ENCODE data around the gene PDE4D. TPM values are rescaled to one million over a fixed set of nuclear protein-coding genes. Genes with fewer than 3 reads are reported as not detected.

PDE4D gene
- total RNA-seq, 4 donors from 2014 or later, result 6.7 to 21.0 (median 15.0) TPM

DNA sequence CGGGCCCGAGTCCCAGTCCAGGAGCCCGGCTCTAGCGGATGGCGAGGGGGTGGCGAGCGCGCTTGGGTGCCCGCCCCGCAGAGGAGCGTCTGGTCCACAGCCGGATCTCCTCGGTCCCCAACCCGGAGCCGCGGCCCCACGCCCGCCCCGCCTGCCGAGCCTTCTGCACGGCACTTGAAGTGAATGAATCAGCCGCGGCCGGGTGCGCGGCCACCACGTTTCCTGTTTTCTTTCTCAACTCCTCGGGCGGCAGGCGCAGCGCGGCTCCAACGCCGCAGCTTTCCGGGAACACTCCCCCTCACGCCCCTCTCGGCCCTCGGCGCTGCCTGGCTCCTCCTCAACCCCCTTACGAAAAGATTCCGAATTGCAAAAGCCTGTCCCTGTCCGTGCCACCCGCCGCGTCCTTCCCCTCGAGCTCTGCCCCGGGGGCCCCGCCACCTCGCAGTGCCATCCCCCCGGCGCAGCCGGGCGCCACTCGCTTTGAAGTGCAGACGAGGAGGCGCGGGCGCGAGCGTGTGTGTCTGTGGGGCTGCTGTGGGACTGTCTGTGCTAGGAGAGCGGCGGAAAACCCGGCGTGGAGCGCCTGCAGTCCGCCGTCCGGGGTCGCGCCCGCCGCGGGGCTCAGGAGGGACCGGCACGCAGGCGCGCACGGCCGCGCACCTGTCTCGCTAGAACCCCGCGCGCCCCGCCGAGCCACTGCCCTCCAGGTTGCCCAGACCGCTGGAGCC lies 854.1 kb downstream of the PDE4D start:
- 0 to 1% methylated on average over 48 to 74 of the region's 87 CpGs for WGBS, 2 donors
- intact Hi-C loops (cut with DNase I; ENCODE audit: low total_unique reads), result no loop called here
- TF ChIP-seq POLR2A (IDR thresholded peaks at IDR 0.05), result no peak
- TF ChIP-seq, protein P1, sequence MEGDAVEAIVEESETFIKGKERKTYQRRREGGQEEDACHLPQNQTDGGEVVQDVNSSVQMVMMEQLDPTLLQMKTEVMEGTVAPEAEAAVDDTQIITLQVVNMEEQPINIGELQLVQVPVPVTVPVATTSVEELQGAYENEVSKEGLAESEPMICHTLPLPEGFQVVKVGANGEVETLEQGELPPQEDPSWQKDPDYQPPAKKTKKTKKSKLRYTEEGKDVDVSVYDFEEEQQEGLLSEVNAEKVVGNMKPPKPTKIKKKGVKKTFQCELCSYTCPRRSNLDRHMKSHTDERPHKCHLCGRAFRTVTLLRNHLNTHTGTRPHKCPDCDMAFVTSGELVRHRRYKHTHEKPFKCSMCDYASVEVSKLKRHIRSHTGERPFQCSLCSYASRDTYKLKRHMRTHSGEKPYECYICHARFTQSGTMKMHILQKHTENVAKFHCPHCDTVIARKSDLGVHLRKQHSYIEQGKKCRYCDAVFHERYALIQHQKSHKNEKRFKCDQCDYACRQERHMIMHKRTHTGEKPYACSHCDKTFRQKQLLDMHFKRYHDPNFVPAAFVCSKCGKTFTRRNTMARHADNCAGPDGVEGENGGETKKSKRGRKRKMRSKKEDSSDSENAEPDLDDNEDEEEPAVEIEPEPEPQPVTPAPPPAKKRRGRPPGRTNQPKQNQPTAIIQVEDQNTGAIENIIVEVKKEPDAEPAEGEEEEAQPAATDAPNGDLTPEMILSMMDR (IDR thresholded peaks at IDR 0.05), result no peak
- H3K4me3 ChIP-seq (ENCODE audit: low read depth, poor library complexity, severe bottlenecking), result peak overlapping the region; percentile 49
- peak; percentile 73 to 97 for DNase-seq (ENCODE audit: low spot score in 2 of 2)

DNA sequence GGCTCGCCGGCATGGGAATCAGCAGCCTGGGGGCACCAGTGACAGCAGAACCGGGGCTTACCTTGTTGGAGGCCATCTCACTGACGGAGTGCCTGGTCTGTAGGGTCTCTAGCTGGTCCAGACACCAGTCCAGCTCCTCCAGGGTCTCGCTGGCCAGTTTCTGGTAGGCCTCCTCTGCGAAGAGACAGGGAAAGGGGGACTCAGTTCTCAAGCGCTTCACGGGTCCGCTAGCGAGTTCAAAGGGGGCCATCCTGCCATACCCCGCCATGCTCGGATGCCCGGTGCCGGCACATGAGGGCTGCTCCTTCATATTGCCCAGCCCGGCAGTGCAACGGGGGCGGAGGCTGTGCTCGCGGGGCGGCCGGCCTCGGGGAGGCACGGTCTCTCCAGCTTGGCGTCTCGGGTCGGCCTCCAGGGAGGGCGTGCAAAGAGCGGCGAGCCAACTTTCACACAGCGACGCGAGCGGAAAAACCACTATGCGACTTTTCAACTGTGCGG lies 854.7 kb downstream of the PDE4D start:
- H3K4me3 ChIP-seq (ENCODE audit: low read depth, poor library complexity, severe bottlenecking), result peak overlapping the region; percentile 49
- intact Hi-C loops (cut with DNase I; ENCODE audit: low total_unique reads), result no loop called here
- TF ChIP-seq, protein P1 (IDR thresholded peaks at IDR 0.05), result no peak
- TF ChIP-seq POLR2A (IDR thresholded peaks at IDR 0.05), result no peak
- DNase-seq (ENCODE audit: low spot score in 2 of 2), result no peak
- 6 to 10% methylated on average over 17 to 35 of the region's 35 CpGs for WGBS, 2 donors

DNA sequence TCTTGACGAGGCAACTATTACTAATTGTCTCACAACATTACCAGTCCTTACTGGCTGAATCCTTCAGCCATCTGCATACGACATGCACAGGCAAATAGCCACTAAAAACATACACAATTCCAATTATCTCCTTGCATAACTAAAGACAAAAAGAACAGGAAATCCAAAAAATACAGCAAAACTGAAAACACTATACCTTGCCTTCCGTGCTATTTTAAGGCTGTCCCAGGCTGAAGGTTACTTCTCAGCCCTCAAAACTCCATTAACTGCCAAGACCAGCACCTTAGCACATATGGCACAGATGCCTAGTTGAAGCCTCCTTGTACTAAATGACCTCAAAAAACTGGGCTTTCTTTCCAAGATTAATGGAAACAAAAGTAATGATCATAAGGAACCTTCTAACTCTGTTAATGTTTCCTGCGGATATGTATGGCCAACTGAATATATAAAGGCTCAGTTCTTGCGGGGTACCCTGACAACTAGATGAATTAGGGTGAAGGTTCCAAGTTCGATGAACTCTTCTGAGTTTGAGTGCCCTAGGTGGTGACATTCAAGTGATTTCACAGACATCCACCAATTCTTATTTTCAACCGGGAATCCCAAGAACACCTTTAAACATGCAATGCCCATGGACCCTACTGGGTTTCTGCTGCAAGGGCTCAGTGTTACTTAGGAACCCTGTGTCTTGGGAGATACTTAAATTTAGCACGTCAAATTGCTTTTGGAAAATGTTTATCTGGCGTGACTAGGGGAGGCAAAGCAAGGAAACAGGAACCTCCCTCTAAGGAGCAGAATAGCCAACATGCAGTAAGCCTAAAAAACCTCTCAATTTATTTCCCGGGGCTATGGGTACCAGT lies 855.4 kb downstream of the PDE4D start:
- H3K4me3 ChIP-seq (ENCODE audit: low read depth, poor library complexity, severe bottlenecking), result no peak overlapping the region
- WGBS, 2 donors, result 61 to 71% methylated on average over 10 of the region's 10 CpGs
- no peak for DNase-seq (ENCODE audit: low spot score in 2 of 2)
- intact Hi-C loops (cut with DNase I; ENCODE audit: low total_unique reads), result no loop called here
- TF ChIP-seq, protein P1 (IDR thresholded peaks at IDR 0.05), result no peak
- TF ChIP-seq POLR2A (IDR thresholded peaks at IDR 0.05), result no peak

DNA sequence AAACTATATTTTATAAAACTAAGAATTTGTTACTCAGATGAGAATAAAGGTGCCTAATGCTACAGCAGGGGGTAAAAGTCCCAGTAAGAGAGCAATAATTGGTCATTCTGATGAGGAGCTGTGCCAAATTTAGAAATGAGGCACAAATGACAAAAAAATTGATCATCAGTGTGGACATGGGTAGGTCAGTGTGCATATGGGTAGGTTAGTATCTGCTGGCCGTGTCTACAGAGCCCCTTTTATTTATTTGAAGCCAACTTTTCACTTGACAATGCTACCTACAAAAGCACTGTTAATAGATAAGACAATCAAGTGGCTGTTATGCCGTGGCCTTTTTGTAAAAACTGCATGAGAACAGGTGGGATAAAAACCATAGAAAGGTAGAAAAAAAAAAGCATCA lies 856.1 kb downstream of the PDE4D start:
- intact Hi-C loops (cut with DNase I; ENCODE audit: low total_unique reads), result no loop called here
- H3K4me3 ChIP-seq (ENCODE audit: low read depth, poor library complexity, severe bottlenecking), result no peak overlapping the region
- TF ChIP-seq POLR2A (IDR thresholded peaks at IDR 0.05), result no peak
- WGBS, 2 donors, result 85 to 91% methylated on average over 2 of the region's 2 CpGs
- no peak for DNase-seq (ENCODE audit: low spot score in 2 of 2)

DNA sequence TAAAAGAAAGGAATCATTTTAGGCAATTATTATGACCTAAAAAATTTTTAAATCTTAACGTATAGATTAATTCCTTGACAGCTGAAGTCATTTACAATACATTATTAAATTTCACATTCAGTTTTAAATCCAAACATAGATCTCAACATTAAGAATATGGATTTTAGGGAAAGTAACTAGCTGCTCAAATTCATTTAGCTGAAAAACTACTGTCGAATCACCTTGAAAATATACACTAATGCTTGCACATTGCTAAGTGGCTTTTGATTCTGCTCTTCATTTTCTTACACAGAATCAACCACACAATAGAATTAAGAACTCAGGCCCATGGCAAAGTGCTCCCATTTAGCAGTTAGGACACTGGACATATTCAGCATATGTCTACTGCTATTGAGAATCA lies 856.5 kb downstream of the PDE4D start:
- intact Hi-C loops (cut with DNase I; ENCODE audit: low total_unique reads), result no loop called here
- 86 to 88% methylated on average over 2 of the region's 2 CpGs for WGBS, 2 donors
- TF ChIP-seq, protein P1 (IDR thresholded peaks at IDR 0.05), result no peak
- TF ChIP-seq POLR2A (IDR thresholded peaks at IDR 0.05), result no peak
- H3K4me3 ChIP-seq (ENCODE audit: low read depth, poor library complexity, severe bottlenecking), result no peak overlapping the region
- no peak for DNase-seq (ENCODE audit: low spot score in 2 of 2)
